Thoracic aorta (tissue), 2 donors: ENCODE measurements around the gene UBA1. TPM values are rescaled to one million over a fixed set of nuclear protein-coding genes. Genes with fewer than 3 reads are reported as not detected.

ENCODE experiments used
- ATAC-seq: fragments of 150-250 bp; one replicate; pipeline ENCODE4 v1.8.0; 2017; ENCODE audit warnings: low read depth; ENCODE audit not compliant: insufficient number of reproducible peaks, low FRiP score
- DNase-seq: peaks from one replicate; pipeline ENCODE4 v3.0.0-alpha.2; 2020; ENCODE audit warnings: low spot score
- H3K27ac ChIP-seq, 2 donors: fragments of 200-600 bp; sonication (generic); 1 replicate in 1 of 2; 2 replicates in 1 of 2; pipeline ENCODE4 v1.5.1; 2016; ENCODE audit warnings: mild to moderate bottlenecking in 2 of 2, moderate library complexity in 2 of 2
- H3K27me3 ChIP-seq: fragments of 200-600 bp; sonication (generic); replicated peaks from 2 replicates; pipeline ENCODE4 v1.6.0; 2016; ENCODE audit warnings: mild to moderate bottlenecking; ENCODE audit not compliant: insufficient read depth
- H3K36me3 ChIP-seq: fragments of 200-600 bp; sonication (generic); one replicate; pipeline ENCODE4 v1.5.1; 2016
- H3K4me1 ChIP-seq, 2 donors: fragments of 200-600 bp; sonication (generic); 1 replicate in 1 of 2; 2 replicates in 1 of 2; pipeline versions ENCODE4 v1.5.1 to v1.6.0; 2016; ENCODE audit warnings: low read depth in 2 of 2, mild to moderate bottlenecking in 1 of 2; ENCODE audit not compliant: control insufficient read depth in 1 of 2
- H3K4me3 ChIP-seq: fragments of 200-600 bp; sonication (generic); 2 replicates; pipeline ENCODE4 v1.5.1; 2016; ENCODE audit warnings: mild to moderate bottlenecking
- H3K9me3 ChIP-seq: fragments of 200-600 bp; sonication (generic); 2 replicates; pipeline ENCODE4 v1.5.1; 2016
- CTCF ChIP-seq: fragments of 200-600 bp; sonication (generic); IDR thresholded peaks from one replicate; pipeline ENCODE4 v1.5.1; 2019; ENCODE audit warnings: antibody characterized with exemption
- total RNA-seq, 2 donors: library from RNA; depleted of rRNA; stranded (reverse); fragments of >200 nt; gene quantifications; one replicate each; pipeline versions ENCODE4 v1.1.0 to v1.2.3, GENCODE V29; 2016

UBA1 gene
- total RNA-seq, 2 donors from 2014 or later: 132 to 133 TPM

- Histone ChIP-seq H3K27ac (no peak overlapping the region), H3K9me3 (no peaks in the 10 kb centered on the region), H3K27me3 (no peaks in the 10 kb centered on the region), H3K4me3 (no peak overlapping the region), H3K36me3 (peaks cover 24% of the 10 kb centered on the region), H3K4me1 (no peaks in the 10 kb centered on the region)
- ATAC-seq (no peak), DNase-seq (no peak)
- no peak for TF ChIP-seq CTCF
These were observed 22.6 kb upstream of the UBA1 start for GRCh38 chrX:47170861-47171692.

DNA sequence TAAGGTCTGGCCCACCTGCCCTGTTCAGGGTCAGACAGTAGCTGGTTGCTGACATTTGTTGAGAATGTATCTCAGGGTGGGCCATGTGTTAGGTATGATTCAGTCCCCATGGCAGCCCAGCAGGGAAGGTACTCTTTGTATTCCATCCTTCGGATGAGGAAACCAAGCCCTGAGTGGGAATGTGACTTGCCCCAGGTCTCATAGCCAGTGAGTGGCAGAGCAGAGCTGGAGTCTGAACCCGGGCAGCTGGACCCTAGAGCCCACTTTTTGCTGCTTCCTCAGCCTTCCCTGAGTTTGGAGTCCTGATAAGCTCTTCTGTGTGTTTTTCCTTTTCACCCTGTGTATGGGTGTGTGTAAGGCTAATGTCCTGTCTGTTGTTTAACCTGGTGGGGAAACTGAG is 21.6 kb upstream of the UBA1 start:
- Histone ChIP-seq H3K9me3 (no peaks in the 10 kb centered on the region), H3K36me3 (peaks cover 31% of the 10 kb centered on the region), H3K27me3 (no peaks in the 10 kb centered on the region), H3K4me1 (no peaks in the 10 kb centered on the region), H3K4me3 (no peak overlapping the region), H3K27ac (no peak overlapping the region)
- DNase-seq: no peak
- no peak for TF ChIP-seq CTCF
- ATAC-seq: no peak

GRCh38 chrX:47172549-47172948 is 21.1 kb upstream of the UBA1 start:
- Histone ChIP-seq H3K27me3 (no peaks in the 10 kb centered on the region), H3K9me3 (no peaks in the 10 kb centered on the region), H3K4me3 (no peak overlapping the region), H3K27ac (no peak overlapping the region), H3K36me3 (peaks cover 33% of the 10 kb centered on the region), H3K4me1 (no peaks in the 10 kb centered on the region)
- no peak for TF ChIP-seq CTCF
- ATAC-seq (no peak), DNase-seq (no peak)

GRCh38 chrX:47172971-47173792 is 20.4 kb upstream of the UBA1 start:
- peaks cover 35% of the 10 kb centered on the region for H3K36me3 ChIP-seq

More at GRCh38 chrX:47172971-47173792, 20.4 kb upstream of the UBA1 start:
- no peak for ATAC-seq
- DNase-seq: no peak
- Histone ChIP-seq H3K27me3 (no peaks in the 10 kb centered on the region), H3K9me3 (no peaks in the 10 kb centered on the region), H3K4me1 (no peaks in the 10 kb centered on the region), H3K4me3 (no peak overlapping the region), H3K27ac (no peak overlapping the region)
- TF ChIP-seq CTCF: no peak
